Mononuclear cell (primary cell): ENCODE data around the gene EFNA5. TPM values are rescaled to one million over a fixed set of nuclear protein-coding genes. Genes with fewer than 3 reads are reported as not detected.

Experiments
- H3K27me3 ChIP-seq: 2 replicates; pipeline ENCODE4 v1.6.0; 2011; ENCODE audit warnings: low read length, control low read depth; ENCODE audit not compliant: insufficient read depth
- H3K4me1 ChIP-seq: 2 replicates; pipeline ENCODE4 v1.5.1; 2011; ENCODE audit warnings: mild to moderate bottlenecking, low read length, control low read depth; ENCODE audit not compliant: insufficient read depth
- H3K4me3 ChIP-seq: 2 replicates; pipeline ENCODE4 v1.5.1; 2011; ENCODE audit warnings: mild to moderate bottlenecking, low read length, moderate library complexity
- H3K9me3 ChIP-seq: 2 replicates; pipeline ENCODE4 v1.5.1; 2011; ENCODE audit warnings: low read depth, mild to moderate bottlenecking, control low read depth, low read length
- total RNA-seq: library from RNA; depleted of rRNA; stranded (reverse); fragments of >200 nt; gene quantifications from one replicate; pipeline ENCODE4 v1.2.3, GENCODE V29; 2012

Gene EFNA5
- total RNA-seq, 1 donor = 0.84 TPM

GRCh38 chr5:107545486-107545885 is 125.3 kb downstream of the EFNA5 start:
- H3K27me3 ChIP-seq = no peaks in the 10 kb centered on the region
- no peaks in the 10 kb centered on the region for H3K9me3 ChIP-seq
- H3K4me3 ChIP-seq = no peak overlapping the region
- H3K4me1 ChIP-seq = no peaks in the 10 kb centered on the region

- no peaks in the 10 kb centered on the region for H3K27me3 ChIP-seq
These were observed 125.8 kb downstream of the EFNA5 start for GRCh38 chr5:107544967-107545366.

GRCh38 chr5:107544476-107544875 is 126.3 kb downstream of the EFNA5 start:
- Histone ChIP-seq H3K9me3 (no peaks in the 10 kb centered on the region), H3K4me3 (no peak overlapping the region), H3K4me1 (peaks cover 4% of the 10 kb centered on the region), H3K27me3 (no peaks in the 10 kb centered on the region)

More at GRCh38 chr5:107544967-107545366, 125.8 kb downstream of the EFNA5 start:
- H3K4me3 ChIP-seq = no peak overlapping the region
- no peaks in the 10 kb centered on the region for H3K9me3 ChIP-seq
- peaks cover under 1% of the 10 kb centered on the region for H3K4me1 ChIP-seq

- no peaks in the 10 kb centered on the region for H3K9me3 ChIP-seq
- H3K27me3 ChIP-seq = no peaks in the 10 kb centered on the region
- peaks cover 4% of the 10 kb centered on the region for H3K4me1 ChIP-seq
- no peak overlapping the region for H3K4me3 ChIP-seq
These were observed 126.9 kb downstream of the EFNA5 start for GRCh38 chr5:107543868-107544267.

GRCh38 chr5:107542831-107543231 is 127.9 kb downstream of the EFNA5 start:
- Histone ChIP-seq H3K4me1 (peaks cover 4% of the 10 kb centered on the region), H3K27me3 (no peaks in the 10 kb centered on the region), H3K9me3 (no peaks in the 10 kb centered on the region), H3K4me3 (no peak overlapping the region)

GRCh38 chr5:107542428-107542827 is 128.3 kb downstream of the EFNA5 start:
- no peak overlapping the region for H3K4me3 ChIP-seq
- H3K9me3 ChIP-seq = no peaks in the 10 kb centered on the region
- peaks cover 4% of the 10 kb centered on the region for H3K4me1 ChIP-seq
- no peaks in the 10 kb centered on the region for H3K27me3 ChIP-seq

GRCh38 chr5:107541400-107541799 is 129.3 kb downstream of the EFNA5 start:
- no peaks in the 10 kb centered on the region for H3K9me3 ChIP-seq
- no peak overlapping the region for H3K4me3 ChIP-seq
- H3K4me1 ChIP-seq = peaks cover 4% of the 10 kb centered on the region
- H3K27me3 ChIP-seq = no peaks in the 10 kb centered on the region

- H3K27me3 ChIP-seq = no peaks in the 10 kb centered on the region
- H3K4me1 ChIP-seq = peaks cover 4% of the 10 kb centered on the region
- no peak overlapping the region for H3K4me3 ChIP-seq
- H3K9me3 ChIP-seq = no peaks in the 10 kb centered on the region
These were observed 130.9 kb downstream of the EFNA5 start for GRCh38 chr5:107539726-107540330.

GRCh38 chr5:107538805-107539445 is 131.8 kb downstream of the EFNA5 start:
- no peaks in the 10 kb centered on the region for H3K9me3 ChIP-seq
- H3K4me1 ChIP-seq = peaks cover 4% of the 10 kb centered on the region
- no peaks in the 10 kb centered on the region for H3K27me3 ChIP-seq
- no peak overlapping the region for H3K4me3 ChIP-seq

GRCh38 chr5:107538331-107538730 is 132.4 kb downstream of the EFNA5 start:
- no peaks in the 10 kb centered on the region for H3K27me3 ChIP-seq
- H3K4me1 ChIP-seq = peaks cover 4% of the 10 kb centered on the region
- H3K9me3 ChIP-seq = no peaks in the 10 kb centered on the region
- no peak overlapping the region for H3K4me3 ChIP-seq

- Histone ChIP-seq H3K27me3 (no peaks in the 10 kb centered on the region), H3K9me3 (no peaks in the 10 kb centered on the region), H3K4me3 (no peak overlapping the region), H3K4me1 (peaks cover 4% of the 10 kb centered on the region)
These were observed 134.9 kb downstream of the EFNA5 start for GRCh38 chr5:107535849-107536248.

GRCh38 chr5:107533910-107534876 is 136.5 kb downstream of the EFNA5 start:
- H3K27me3 ChIP-seq = no peaks in the 10 kb centered on the region
- no peaks in the 10 kb centered on the region for H3K9me3 ChIP-seq
- no peaks in the 10 kb centered on the region for H3K4me1 ChIP-seq
- no peak overlapping the region for H3K4me3 ChIP-seq

- Histone ChIP-seq H3K27me3 (no peaks in the 10 kb centered on the region), H3K9me3 (no peaks in the 10 kb centered on the region), H3K4me1 (no peaks in the 10 kb centered on the region), H3K4me3 (no peak overlapping the region)
These were observed 137.8 kb downstream of the EFNA5 start for GRCh38 chr5:107532916-107533315.

GRCh38 chr5:107532169-107532878 is 138.4 kb downstream of the EFNA5 start:
- Histone ChIP-seq H3K4me1 (no peaks in the 10 kb centered on the region), H3K9me3 (no peaks in the 10 kb centered on the region), H3K27me3 (no peaks in the 10 kb centered on the region), H3K4me3 (no peak overlapping the region)

- H3K4me3 ChIP-seq = no peak overlapping the region
- H3K9me3 ChIP-seq = no peaks in the 10 kb centered on the region
- H3K27me3 ChIP-seq = no peaks in the 10 kb centered on the region
- H3K4me1 ChIP-seq = no peaks in the 10 kb centered on the region
These were observed 139.4 kb downstream of the EFNA5 start for GRCh38 chr5:107531308-107531707.
